ENCODE measurements around the gene ATG16L2.

The ATG16L2 gene

GRCh38 chr11:72775288-72776110, 38.7 kb upstream of the ATG16L2 start:
- ATAC-seq (replicated peaks) (no peak), DNase-seq (no peak)
- H3K36me3 Mint-ChIP-seq, result peaks cover 2 to 12% of the 10 kb centered on the region in 2 donors
- H3K27ac Mint-ChIP-seq, result no peak overlapping the region
- no peaks in the 10 kb centered on the region for H3K9me3 Mint-ChIP-seq
- H3K4me1 Mint-ChIP-seq, result peaks cover 15 to 26% of the 10 kb centered on the region in 2 donors
- no peak overlapping the region for H3K4me3 Mint-ChIP-seq
- H3K27me3 Mint-ChIP-seq, result peaks cover 0 to 6% of the 10 kb centered on the region in 2 donors

GRCh38 chr11:72776117-72776843, 37.9 kb upstream of the ATG16L2 start:
- Mint-ChIP-seq H3K9me3 (no peaks in the 10 kb centered on the region), H3K27me3 (peaks cover 0 to 6% of the 10 kb centered on the region in 2 donors), H3K36me3 (peaks cover 2 to 12% of the 10 kb centered on the region in 2 donors), H3K4me1 (peaks cover 17 to 33% of the 10 kb centered on the region in 2 donors), H3K27ac (peak overlapping the region; percentile 48), H3K4me3 (no peak overlapping the region)
- no peak for ATAC-seq (replicated peaks)
- no peak for DNase-seq

GRCh38 chr11:72776844-72777754, 37.1 kb upstream of the ATG16L2 start:
- Mint-ChIP-seq H3K4me3 (no peak overlapping the region), H3K27me3 (peaks cover 0 to 6% of the 10 kb centered on the region in 2 donors), H3K4me1 (peaks cover 18 to 37% of the 10 kb centered on the region in 2 donors), H3K9me3 (no peaks in the 10 kb centered on the region), H3K27ac (peak overlapping the region; percentile 48), H3K36me3 (peaks cover 2 to 8% of the 10 kb centered on the region in 2 donors)
- ATAC-seq (replicated peaks) (no peak), DNase-seq (no peak)

GRCh38 chr11:72777755-72778278, 36.4 kb upstream of the ATG16L2 start:
- ATAC-seq (replicated peaks) (no peak), DNase-seq (no peak)
- no peak overlapping the region for H3K4me3 Mint-ChIP-seq
- H3K4me1 Mint-ChIP-seq, result peaks cover 25 to 44% of the 10 kb centered on the region in 2 donors
- no peaks in the 10 kb centered on the region for H3K9me3 Mint-ChIP-seq
- H3K27me3 Mint-ChIP-seq, result peaks cover 0 to 6% of the 10 kb centered on the region in 2 donors
- H3K36me3 Mint-ChIP-seq, result peaks cover 2 to 3% of the 10 kb centered on the region in 2 donors
- H3K27ac Mint-ChIP-seq, result no peak overlapping the region

- peak overlapping the region; percentile 56 for H3K27ac Mint-ChIP-seq
Measured at GRCh38 chr11:72778535-72779494, 35.4 kb upstream of the ATG16L2 start.

DNA sequence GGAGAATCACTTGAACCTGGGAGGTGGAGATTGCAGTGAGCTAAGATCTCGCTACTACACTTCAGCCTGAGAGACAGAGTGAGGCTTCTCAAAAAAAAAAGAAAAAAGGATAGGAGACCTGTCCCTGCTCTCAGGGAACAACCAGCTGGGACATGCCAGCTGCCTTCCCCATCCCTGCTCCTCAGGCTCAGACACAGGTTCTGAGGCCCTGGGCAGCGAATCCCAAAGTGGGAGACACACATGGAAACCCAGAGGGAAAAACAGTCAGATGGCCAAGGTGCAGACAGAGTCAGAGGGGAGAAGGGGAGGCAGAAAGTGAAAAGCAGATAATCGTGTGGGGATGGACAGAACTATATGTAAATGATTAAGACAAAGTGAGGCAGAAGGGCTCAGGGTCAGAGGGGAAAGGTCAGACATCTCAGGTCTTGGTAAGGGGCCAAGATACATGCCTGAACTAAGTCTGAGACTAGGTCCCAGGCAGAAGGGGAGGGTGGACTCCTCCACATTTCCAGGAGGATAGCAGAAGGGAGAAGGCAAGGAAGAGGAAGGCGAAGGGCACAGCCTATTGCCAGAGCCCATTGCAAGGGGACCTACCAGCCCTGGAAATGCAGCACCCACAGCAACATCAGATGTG, 34.6 kb upstream of the ATG16L2 start:
- Mint-ChIP-seq H3K9me3 (no peaks in the 10 kb centered on the region), H3K27me3 (peaks cover 0 to 6% of the 10 kb centered on the region in 2 donors), H3K4me3 (peak overlapping the region in 1 of 2 donors; percentile 60), H3K4me1 (peaks cover 24 to 50% of the 10 kb centered on the region in 2 donors), H3K36me3 (peaks cover 2% of the 10 kb centered on the region in 2 donors), H3K27ac (peak overlapping the region; percentile 56)
- ATAC-seq (replicated peaks), result no peak
- no peak for DNase-seq

More at GRCh38 chr11:72778535-72779494, 35.4 kb upstream of the ATG16L2 start:
- Mint-ChIP-seq H3K4me1 (peaks cover 26 to 47% of the 10 kb centered on the region in 2 donors), H3K4me3 (no peak overlapping the region), H3K9me3 (no peaks in the 10 kb centered on the region), H3K27me3 (peaks cover 0 to 6% of the 10 kb centered on the region in 2 donors), H3K36me3 (peaks cover 2% of the 10 kb centered on the region in 2 donors)
- DNase-seq (no peak), ATAC-seq (replicated peaks) (no peak)

DNA sequence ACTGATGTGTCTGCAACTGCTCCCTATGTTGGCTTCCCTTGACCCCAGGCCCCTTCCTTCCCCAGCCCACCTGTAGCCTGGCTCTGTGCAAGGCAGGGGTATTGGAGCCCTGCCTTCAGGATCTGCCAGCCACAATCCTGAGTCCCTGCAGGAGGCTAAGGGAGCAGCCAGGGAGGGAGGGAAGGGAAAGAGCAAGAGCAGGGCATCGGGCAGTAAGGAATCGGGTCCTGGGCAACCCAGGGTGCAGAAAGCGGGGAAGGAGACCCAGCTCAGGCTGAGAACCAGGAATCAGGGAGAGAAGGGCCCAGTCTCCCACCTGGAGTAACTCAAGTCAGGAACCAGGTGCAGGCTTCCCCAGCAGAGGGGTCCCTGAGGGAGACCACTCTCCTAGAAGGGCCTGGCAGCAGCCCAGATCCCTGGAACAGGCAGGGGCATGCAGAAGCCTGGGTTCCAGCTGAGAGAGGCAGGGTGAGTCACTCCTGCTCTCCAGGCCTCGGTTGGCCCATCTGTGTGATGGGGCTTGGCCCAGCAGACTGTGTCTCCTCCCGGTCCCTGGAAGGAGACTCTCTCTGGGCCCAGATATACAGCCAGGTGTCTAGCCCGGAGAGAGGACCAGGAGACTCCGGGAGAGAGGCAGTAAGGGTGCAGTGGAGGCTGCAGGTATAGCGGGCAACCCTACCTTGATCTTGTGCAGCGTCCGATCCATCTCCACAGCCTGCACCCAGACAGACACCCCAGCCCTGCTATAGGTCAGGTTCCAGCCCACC, 33.7 kb upstream of the ATG16L2 start:
- Mint-ChIP-seq H3K27me3 (peaks cover 0 to 6% of the 10 kb centered on the region in 2 donors), H3K4me3 (peak overlapping the region; percentile 82), H3K27ac (peak overlapping the region; percentile 37), H3K9me3 (no peaks in the 10 kb centered on the region), H3K4me1 (peaks cover 25 to 54% of the 10 kb centered on the region in 2 donors), H3K36me3 (peaks cover 2% of the 10 kb centered on the region in 2 donors)
- DNase-seq (no peak), ATAC-seq (replicated peaks) (no peak)

DNA sequence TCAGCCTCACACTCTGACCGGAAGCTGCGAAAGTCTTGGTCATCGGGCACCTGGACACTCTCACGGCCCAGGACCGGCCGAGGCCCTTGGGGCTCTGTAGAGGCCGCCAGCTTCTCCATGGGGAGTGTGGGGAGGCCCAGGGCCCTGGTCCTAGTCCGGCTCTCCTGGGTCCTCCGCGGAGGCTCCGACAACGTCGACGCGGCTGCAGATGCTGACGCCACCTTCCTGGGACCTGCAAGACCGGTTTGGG, 33.2 kb upstream of the ATG16L2 start:
- ATAC-seq (replicated peaks), result no peak
- Mint-ChIP-seq H3K27ac (peak overlapping the region; percentile 37), H3K4me3 (peak overlapping the region; percentile 82), H3K36me3 (peaks cover 2% of the 10 kb centered on the region in 2 donors), H3K4me1 (peaks cover 26 to 54% of the 10 kb centered on the region in 2 donors), H3K9me3 (no peaks in the 10 kb centered on the region), H3K27me3 (peaks cover 0 to 6% of the 10 kb centered on the region in 2 donors)
- DNase-seq, result no peak

GRCh38 chr11:72781313-72782080, 32.7 kb upstream of the ATG16L2 start:
- Mint-ChIP-seq H3K27ac (peak overlapping the region; percentile 80), H3K4me3 (peak overlapping the region; percentile 82), H3K27me3 (peaks cover 0 to 6% of the 10 kb centered on the region in 2 donors), H3K36me3 (peaks cover 2% of the 10 kb centered on the region in 2 donors), H3K9me3 (no peaks in the 10 kb centered on the region), H3K4me1 (peaks cover 27 to 55% of the 10 kb centered on the region in 2 donors)
- DNase-seq (no peak), ATAC-seq (replicated peaks) (peak; percentile 68 to 75)

GRCh38 chr11:72782081-72782920, 31.9 kb upstream of the ATG16L2 start:
- Mint-ChIP-seq H3K36me3 (peaks cover 2% of the 10 kb centered on the region in 2 donors), H3K27ac (peak overlapping the region; percentile 80), H3K4me1 (peaks cover 27 to 56% of the 10 kb centered on the region in 2 donors), H3K4me3 (peak overlapping the region; percentile 77 to 79), H3K27me3 (peaks cover 0 to 6% of the 10 kb centered on the region in 2 donors), H3K9me3 (no peaks in the 10 kb centered on the region)
- ATAC-seq (replicated peaks), result peak; percentile 36 to 37
- DNase-seq, result no peak
